Stimulated activated CD4-positive, alpha-beta T cell treated with anti-CD3 and anti-CD28 coated beads, Interleukin-1b, Interleukin-23, amount 100 ng/mL, for 4 hours (primary cell): Measurements from ENCODE around the gene RIF1.
"Not testable (repeated sequence)": the region's sequence is repeated elsewhere in the genome, so short reads cannot be mapped to it uniquely, and the experiment has no call there.

ENCODE experiments used
- DNase-seq, 2 donors: peaks; one replicate each; pipeline ENCODE4 v3.0.0-alpha.2; 2020; ENCODE audit warnings: low read depth in 2 of 2

RIF1 gene

GRCh38 chr2:151409601-151410484 is at the start of gene RIF1:
RIF1 (plus strand) TSS chr2:151409902; CDS start chr2:151410424, 522 bp downstream.
- peak; percentile 64 to 75 for DNase-seq

GRCh38 chr2:151361674-151362370 is 47.9 kb upstream of the RIF1 start:
- DNase-seq: no peak

DNA sequence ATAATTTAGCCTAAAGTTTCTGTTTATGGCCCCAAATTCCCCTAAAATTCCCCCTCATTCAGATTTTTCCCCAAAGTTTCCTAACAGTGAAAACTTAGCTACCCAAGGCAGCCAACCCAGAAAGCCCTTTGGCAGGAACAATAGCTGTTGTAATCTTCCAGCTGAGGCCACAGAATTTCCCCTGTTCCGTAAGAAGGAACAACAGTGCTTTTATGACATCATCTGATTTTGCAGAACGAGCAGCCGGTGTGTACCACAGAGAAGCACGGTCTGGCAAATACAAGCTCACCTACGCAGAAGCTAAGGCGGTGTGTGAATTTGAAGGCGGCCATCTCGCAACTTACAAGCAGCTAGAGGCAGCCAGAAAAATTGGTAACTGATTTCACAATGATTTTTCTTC is 46.0 kb upstream of the RIF1 start:
- no peak for DNase-seq

GRCh38 chr2:151367571-151367970 is 42.1 kb upstream of the RIF1 start:
- no peak for DNase-seq

DNA sequence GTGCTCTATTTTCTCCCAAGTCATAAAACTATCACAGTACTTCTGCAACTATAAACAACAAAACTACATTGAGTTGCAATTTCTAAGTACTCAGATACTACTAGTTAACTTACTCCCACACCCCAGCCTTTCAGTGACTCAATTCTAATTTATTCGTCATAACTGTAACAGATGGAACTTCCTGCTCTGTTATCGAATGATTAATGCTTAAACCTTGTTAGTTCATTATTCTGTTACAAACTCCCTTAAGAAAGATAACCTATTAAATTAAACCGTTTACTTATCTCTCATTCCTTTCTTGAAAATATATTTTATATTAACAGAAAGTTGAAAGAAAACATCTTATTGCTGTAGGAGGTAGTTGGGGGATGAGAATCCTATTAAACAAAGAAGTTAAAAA is 35.3 kb upstream of the RIF1 start:
- no peak for DNase-seq

- DNase-seq: no peak
These were observed 30.5 kb upstream of the RIF1 start for GRCh38 chr2:151379169-151379568.

- DNase-seq: no peak
These were observed 29.0 kb upstream of the RIF1 start for GRCh38 chr2:151380580-151381235.

- DNase-seq: no peak
These were observed 28.4 kb upstream of the RIF1 start for GRCh38 chr2:151381266-151381665.

GRCh38 chr2:151388011-151388410 is 21.7 kb upstream of the RIF1 start:
- no peak for DNase-seq

DNA sequence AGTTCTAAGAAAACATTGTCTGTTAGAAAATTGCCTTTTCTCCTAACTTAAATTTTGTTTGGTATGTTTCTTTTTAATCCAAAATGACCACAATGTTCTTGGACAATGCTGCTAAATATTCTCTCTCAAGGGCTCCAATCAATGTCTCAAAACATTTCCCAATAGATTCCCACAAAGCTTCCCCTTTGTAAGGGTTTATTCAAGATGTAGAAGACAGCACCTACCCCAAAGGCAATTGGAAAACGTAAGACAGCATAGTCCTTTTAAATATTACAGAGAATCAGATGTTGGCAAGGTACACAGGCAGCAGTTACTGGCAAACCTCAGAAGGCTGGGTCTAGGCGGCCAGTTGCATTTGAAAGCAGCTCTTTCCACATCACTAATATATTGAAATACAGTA is 18.3 kb upstream of the RIF1 start:
- no peak for DNase-seq

DNA sequence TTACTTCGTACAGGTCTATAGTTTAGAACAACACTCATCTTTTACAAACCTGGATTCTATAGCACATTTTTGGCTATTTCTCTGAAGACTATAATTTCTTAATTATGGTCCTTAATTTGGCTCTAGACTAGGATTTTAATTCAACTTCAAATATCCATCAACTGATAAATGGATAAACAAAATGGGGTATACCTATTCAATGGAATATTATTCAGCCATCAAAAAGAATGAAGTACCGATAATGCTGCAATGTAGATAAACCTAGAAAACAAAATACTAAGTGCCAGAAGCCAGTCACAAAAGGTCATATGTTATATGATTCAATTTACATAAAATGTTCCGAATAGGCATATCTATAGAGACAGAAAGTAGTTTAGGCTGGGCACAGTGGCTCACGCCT is 15.2 kb upstream of the RIF1 start:
- DNase-seq: no peak

DNA sequence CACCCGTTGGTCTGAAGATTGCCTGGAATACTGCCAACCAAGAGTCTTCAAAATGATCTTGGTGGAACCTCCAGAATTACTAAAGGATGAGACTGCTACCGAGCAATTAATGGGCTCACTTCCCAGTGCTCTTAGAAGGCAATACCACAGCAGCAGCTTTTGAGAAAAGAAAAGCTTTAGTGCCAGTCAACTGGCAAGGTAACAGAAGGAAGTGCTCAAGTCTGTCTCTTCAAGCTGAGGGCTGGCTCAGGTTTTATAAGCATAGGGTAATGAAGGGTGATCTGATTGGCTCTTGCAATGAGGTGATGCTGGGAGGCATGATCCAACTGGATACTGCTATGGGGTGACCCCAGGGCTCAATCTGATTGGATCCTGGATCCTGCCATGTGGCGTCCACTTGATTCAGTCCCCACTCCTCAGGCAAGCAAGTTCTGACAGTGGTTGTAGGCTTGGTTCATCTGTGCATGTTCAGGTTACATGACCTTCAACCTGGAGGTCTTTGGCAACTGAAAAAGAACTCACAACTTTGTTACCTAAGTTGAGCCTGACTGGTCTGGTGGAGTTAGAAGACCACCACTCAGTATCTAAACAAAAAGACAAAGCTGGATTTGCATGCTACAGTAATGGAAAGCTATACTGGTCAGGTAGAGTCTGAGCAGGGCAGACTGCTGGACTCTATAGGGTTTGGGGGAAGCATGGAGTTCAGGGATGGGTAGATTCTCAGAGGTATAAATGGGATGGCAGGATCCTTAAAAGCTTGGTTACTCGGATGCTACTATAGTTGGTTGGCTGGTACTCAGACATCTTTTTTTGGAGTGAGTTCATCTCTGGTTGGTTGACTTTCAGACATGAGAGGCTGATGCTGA is 14.0 kb upstream of the RIF1 start:
- no peak for DNase-seq

GRCh38 chr2:151399981-151400380 is 9.7 kb upstream of the RIF1 start:
- DNase-seq: no peak

- no peak for DNase-seq
These were observed 8.6 kb upstream of the RIF1 start for GRCh38 chr2:151401149-151401548.

- no peak for DNase-seq
These were observed 5.8 kb upstream of the RIF1 start for GRCh38 chr2:151403914-151404313.

DNA sequence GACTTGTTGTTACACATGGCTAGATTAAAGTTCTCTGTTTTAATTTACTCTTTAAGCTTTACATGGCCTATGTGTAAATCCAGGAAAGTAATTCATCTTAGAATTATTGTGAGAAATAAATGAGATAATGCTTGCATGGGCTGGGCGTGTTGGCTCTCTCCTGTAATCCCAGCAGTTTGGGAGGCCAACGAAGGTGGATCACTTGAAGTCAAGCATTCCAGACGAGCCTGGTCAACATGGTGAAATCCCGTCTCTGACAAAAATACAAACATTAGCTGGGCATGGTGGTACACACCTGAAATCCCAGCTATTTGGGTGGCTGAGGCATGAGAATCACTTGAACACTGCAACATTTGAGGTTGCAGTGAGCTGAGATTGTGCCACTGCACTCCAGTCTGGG is 4.3 kb upstream of the RIF1 start:
- DNase-seq: no peak

DNA sequence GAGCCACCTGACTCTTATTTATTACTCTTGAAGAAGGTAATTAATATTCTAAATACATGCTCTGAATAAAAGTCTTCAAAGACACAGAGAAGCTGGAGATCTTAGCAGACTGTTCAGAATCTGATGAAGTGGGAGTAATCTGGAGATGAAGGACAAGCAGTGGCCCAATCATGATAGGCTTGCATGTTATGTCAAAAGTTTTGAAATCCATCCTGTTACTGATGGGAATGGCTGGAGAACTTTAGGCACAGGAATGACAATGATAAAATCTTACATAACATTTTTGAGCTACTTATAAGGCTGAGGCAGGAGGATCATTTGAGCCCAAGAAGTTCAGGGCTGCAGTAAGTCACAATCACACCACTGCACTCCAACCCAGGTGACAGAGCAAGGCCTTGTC is 2.4 kb upstream of the RIF1 start:
- DNase-seq: no peak

DNA sequence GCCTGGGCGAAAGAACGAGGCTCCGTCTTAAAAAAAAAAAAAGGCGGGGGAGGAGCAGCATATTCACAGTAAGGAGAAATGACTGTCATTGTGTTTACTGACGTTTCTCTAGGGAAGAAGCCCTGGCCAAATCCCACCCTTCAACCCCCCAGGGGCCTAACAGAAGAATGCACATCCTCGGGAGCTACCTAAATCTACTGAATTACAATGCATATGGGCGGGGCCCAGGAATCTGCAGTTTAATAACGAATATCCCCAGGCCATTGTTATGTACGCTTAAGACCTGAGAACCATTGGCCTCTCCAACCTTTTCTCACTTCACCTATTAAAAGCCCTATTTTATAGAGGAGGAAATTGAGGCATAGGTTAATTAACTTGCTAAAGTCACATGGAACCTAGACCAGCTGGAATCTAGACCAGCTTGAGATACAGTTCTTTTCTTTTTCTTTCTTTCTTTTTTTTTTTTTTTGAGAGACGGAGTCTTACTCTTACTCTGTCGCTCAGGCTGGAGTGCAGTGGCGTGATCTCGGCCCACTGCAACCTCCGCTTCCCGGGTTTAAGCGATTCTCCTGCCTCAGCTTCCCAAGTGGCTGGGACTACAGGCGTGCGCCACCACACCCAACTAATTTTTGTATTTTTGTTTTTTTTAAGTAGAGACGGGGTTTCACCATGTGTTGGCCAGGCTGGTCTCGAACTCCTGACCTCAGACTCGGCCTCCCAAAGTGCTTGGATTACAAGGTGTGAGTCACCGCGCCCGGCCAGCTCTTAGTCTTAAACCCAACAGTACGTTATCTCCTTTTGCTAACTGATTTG is 708 bp upstream of the RIF1 start:
- no peak for DNase-seq

DNA sequence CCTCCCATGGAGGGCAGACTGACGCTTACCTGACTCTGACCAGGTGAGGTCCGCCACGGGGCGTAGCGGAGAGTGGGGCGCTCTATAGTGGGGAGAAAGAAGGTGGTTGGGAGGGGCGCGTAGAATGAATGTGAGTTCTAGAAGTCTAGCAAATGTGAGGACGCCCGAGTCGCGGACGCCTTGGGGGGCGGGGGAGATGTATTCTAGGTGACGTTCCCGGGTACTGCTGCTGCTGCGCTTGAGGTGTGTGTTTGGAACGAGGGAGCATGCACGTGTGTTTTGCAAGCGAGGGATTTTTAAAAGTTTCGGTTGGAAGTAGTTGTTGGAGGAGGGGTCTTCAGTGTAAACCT is 758 bp downstream of the RIF1 start:
- DNase-seq: peak; percentile 16 to 29

DNA sequence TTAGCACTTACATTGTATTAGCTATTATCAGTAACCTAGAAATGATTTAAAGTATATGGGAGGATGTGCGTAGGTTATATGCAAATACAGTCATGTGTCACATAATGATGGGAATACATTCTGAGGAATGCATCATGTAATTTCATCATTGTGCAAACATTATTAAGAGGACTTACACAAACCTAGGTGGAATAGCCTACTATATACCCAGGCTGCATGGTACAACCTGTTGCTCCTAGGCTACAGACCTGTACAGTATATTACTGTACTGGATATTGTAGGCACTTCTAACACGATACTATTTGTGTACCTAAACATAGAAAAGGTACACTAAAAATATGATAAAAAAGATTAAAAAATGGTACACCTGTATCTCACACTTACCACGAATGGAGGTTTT is 7.9 kb downstream of the RIF1 start:
- no peak for DNase-seq

GRCh38 chr2:151421681-151422080 is 12.0 kb downstream of the RIF1 start:
- not testable (repeated sequence) for DNase-seq
